CD4-positive, alpha-beta memory T cell (primary cell): ENCODE data around the gene TNNT1. TPM values are rescaled to one million over a fixed set of nuclear protein-coding genes. Genes with fewer than 3 reads are reported as not detected.

ENCODE experiments used
- CTCF ChIA-PET: fragments of 350-600 bp; sonication (Branson Sonifier 250); formaldehyde crosslinking; loops from one replicate; lab custom pipeline; 2021; ENCODE audit warnings: inconsistent platforms; ENCODE audit not compliant: partially characterized antibody; lab: Charles Lee
- POLR2A ChIA-PET: fragments of 350-600 bp; sonication (Branson Sonifier 250); formaldehyde crosslinking; loops from one replicate; lab custom pipeline; 2021; ENCODE audit not compliant: partially characterized antibody; lab: Charles Lee
- DNase-seq, 5 donors: peaks; one replicate each; pipeline versions ENCODE4 v3.0.0 to v3.0.0-alpha.2; 2020 to 2022; ENCODE audit warnings: mixed read lengths in 1 of 5
- H3K27ac ChIP-seq: one replicate; pipeline ENCODE4 v1.7.0; 2013; ENCODE audit warnings: low read depth, low read length
- H3K27me3 ChIP-seq: 2 replicates; pipeline ENCODE4 v1.7.0; 2013; ENCODE audit warnings: mild to moderate bottlenecking, low read length, moderate library complexity; ENCODE audit not compliant: insufficient read depth
- H3K36me3 ChIP-seq: 2 replicates; pipeline ENCODE4 v1.7.0; 2013; ENCODE audit warnings: mild to moderate bottlenecking, low read length, moderate library complexity; ENCODE audit not compliant: insufficient read depth
- H3K4me1 ChIP-seq: 2 replicates; pipeline ENCODE4 v1.7.0; 2013; ENCODE audit warnings: mild to moderate bottlenecking, low read length, moderate library complexity; ENCODE audit not compliant: insufficient read depth
- H3K4me3 ChIP-seq, 2 donors: one replicate each; pipeline ENCODE4 v1.7.0; 2013; ENCODE audit warnings: low read length in 2 of 2, mild to moderate bottlenecking in 1 of 2
- H3K9me3 ChIP-seq, 2 donors: one replicate each; pipeline ENCODE4 v1.7.0; 2013; ENCODE audit warnings: low read length in 2 of 2, control low read depth in 1 of 2; ENCODE audit not compliant: control insufficient read depth in 1 of 2
- H3K27ac Mint-ChIP-seq, 7 donors: one replicate each; pipeline ENCODE4 v1.8.0; 2020 to 2021; ENCODE audit warnings: mixed read lengths in 7 of 7, mild to moderate bottlenecking in 6 of 7, inconsistent platforms in 3 of 7, moderate library complexity in 3 of 7
- H3K27me3 Mint-ChIP-seq, 2 donors: one replicate each; pipeline ENCODE4 v1.8.0; 2020 to 2021; ENCODE audit warnings: mixed read lengths in 2 of 2
- H3K36me3 Mint-ChIP-seq, 2 donors: one replicate each; pipeline ENCODE4 v1.8.0; 2020 to 2021; ENCODE audit warnings: mixed read lengths in 2 of 2, inconsistent platforms in 1 of 2, mild to moderate bottlenecking in 1 of 2
- H3K4me1 Mint-ChIP-seq, 4 donors: one replicate each; pipeline ENCODE4 v1.8.0; 2020 to 2021; ENCODE audit warnings: mixed read lengths in 4 of 4, mild to moderate bottlenecking in 1 of 4
- H3K4me3 Mint-ChIP-seq, 8 donors: one replicate each; pipeline ENCODE4 v1.8.0; 2020 to 2021; ENCODE audit warnings: mixed read lengths in 8 of 8, mild to moderate bottlenecking in 7 of 8, moderate library complexity in 6 of 8, inconsistent platforms in 3 of 8
- H3K9me3 Mint-ChIP-seq, 8 donors: one replicate each; pipeline ENCODE4 v1.8.0; 2020 to 2021; ENCODE audit warnings: mixed read lengths in 8 of 8, mild to moderate bottlenecking in 5 of 8, inconsistent platforms in 3 of 8, moderate library complexity in 1 of 8
- intact Hi-C: fragments of 100-400 bp; cut with micrococcal nuclease; formaldehyde crosslinking; loops from one replicate; pipeline ENCODE4 v1.15.1; 2023
- polyA plus RNA-seq, 2 donors: library from polyadenylated mRNA; unstranded; fragments of 300-500 nt; fragmentation: Illumina TruSeq; gene quantifications; one replicate each; pipeline ENCODE4 v1.2.3, GENCODE V29; 2021
- total RNA-seq, 2 experiments: library from RNA; stranded (reverse); gene quantifications; one replicate each; pipeline ENCODE4 v1.2.3, GENCODE V29; 2021

The TNNT1 gene
- total and polyA plus RNA-seq, 4 experiments from 2014 or later: not detected

DNA sequence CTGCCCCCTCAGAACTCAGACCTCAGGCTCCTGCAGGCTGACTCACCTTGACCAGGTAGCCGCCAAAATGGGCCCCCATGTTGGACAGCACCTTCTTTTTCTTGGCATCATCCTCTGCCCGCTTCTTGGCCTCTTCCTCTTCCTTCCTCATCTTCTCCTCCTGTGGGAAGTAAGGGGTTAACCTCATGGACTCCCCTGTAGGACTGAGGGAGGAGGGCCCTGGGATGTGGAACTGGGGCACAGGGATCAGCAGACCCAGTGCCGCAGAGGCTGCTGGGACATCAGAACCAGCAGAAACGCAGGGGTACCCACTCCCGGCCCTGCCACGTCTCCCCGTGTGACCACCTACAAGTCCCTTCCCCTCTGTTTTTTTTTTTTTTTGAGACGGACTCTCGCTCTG lies 11.1 kb downstream of the TNNT1 start:
- ChIA-PET CTCF (no interaction called here), POLR2A (no interaction called here)
- peaks cover 17 to 18% of the 10 kb centered on the region in 2 donors for H3K27me3 Mint-ChIP-seq
- intact Hi-C loops: no loop called here
- no peaks in the 10 kb centered on the region for H3K9me3 ChIP-seq
- H3K4me1 ChIP-seq: no peaks in the 10 kb centered on the region
- no peak overlapping the region for H3K27ac ChIP-seq
- peaks cover 0 to 4% (median 2%) of the 10 kb centered on the region in 4 donors for H3K4me1 Mint-ChIP-seq
- DNase-seq: no peak
- H3K9me3 Mint-ChIP-seq: no peaks in the 10 kb centered on the region
- H3K36me3 ChIP-seq: no peaks in the 10 kb centered on the region
- H3K27ac Mint-ChIP-seq: no peak overlapping the region
- H3K4me3 ChIP-seq: no peak overlapping the region
- no peaks in the 10 kb centered on the region for H3K36me3 Mint-ChIP-seq
- H3K4me3 Mint-ChIP-seq: no peak overlapping the region
- peaks cover 4% of the 10 kb centered on the region for H3K27me3 ChIP-seq

DNA sequence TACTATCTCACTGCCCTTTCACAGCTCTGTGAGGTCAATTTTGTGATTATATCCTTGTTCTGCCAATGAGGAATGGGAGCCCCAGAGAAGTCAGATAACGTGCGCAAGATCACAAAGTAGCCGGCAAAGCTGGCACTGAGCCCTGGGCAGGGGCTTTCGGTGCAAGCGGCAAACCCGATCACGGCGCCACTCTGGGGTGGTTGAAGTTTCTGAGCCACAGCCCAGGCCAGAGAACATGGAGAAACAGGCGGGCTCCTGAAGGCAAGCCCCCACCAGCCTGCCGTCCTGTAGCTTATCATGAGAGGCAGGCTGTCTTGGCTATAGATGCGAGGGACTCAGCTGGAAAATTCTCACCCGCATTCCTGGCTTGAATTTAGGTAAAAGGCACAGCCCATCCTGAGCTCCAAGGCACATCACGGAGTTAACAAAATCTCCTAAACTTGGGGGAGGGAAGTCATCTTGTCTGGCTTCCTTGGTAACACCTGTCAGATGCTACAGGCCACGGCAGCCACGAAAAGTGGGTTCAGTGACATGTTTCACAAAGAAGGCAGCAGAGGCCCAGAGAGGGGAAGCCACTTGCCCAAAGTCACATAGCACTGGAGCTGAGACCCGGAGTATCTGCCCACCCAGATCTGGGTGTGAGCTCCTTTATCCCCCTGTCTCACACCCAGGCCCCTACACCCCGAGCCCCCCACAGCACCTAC lies 12.5 kb downstream of the TNNT1 start:
- Mint-ChIP-seq H3K27me3 (peaks cover 22 to 26% of the 10 kb centered on the region in 2 donors), H3K4me1 (peaks cover 0 to 4% (median 2%) of the 10 kb centered on the region in 4 donors)
- CTCF ChIA-PET: interaction anchor here (1.3 kb wide), 1 partner anchor 282 kb away, joined by 3 read pairs; no protein-coding TSS in a partner anchor

DNA sequence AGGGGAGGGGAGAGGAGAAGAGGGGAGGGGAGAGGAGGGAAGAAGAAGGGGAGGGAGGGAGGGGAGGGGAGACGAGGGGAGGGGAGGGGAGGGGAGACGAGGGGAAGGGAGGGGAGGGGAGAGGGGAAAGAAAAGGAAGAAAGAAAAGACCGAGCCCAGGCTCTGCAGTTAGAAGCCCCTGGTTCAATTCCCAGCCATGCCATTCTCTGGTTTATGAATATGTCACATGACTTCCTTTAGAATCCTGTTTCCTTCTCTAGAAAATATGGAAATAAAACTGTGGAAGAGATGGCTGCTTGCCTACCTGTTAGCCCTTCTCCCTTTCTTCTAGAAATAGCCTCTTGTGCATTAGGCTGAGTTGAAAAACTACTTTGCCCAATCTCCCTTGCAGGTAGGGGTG lies 14.3 kb downstream of the TNNT1 start:
- Histone ChIP-seq H3K27ac (no peak overlapping the region), H3K4me3 (no peak overlapping the region), H3K9me3 (no peaks in the 10 kb centered on the region), H3K27me3 (peaks cover 13% of the 10 kb centered on the region), H3K4me1 (no peaks in the 10 kb centered on the region), H3K36me3 (no peaks in the 10 kb centered on the region)
- no peak overlapping the region for H3K4me3 Mint-ChIP-seq
- H3K36me3 Mint-ChIP-seq: no peaks in the 10 kb centered on the region
- peaks cover 0 to 1% (median 0%) of the 10 kb centered on the region in 8 donors for H3K9me3 Mint-ChIP-seq
- ChIA-PET CTCF (no interaction called here), POLR2A (no interaction called here)
- intact Hi-C loops: no loop called here
- H3K27ac Mint-ChIP-seq: no peak overlapping the region
- DNase-seq: no peak
- H3K4me1 Mint-ChIP-seq: no peaks in the 10 kb centered on the region
- peaks cover 28 to 31% of the 10 kb centered on the region in 2 donors for H3K27me3 Mint-ChIP-seq

More for the DNA sequence above, 12.5 kb downstream of the TNNT1 start:
- H3K27ac ChIP-seq: no peak overlapping the region
- no peak overlapping the region for H3K27ac Mint-ChIP-seq
- no peaks in the 10 kb centered on the region for H3K36me3 ChIP-seq
- no peak overlapping the region for H3K4me3 ChIP-seq
- H3K9me3 Mint-ChIP-seq: no peaks in the 10 kb centered on the region
- no peak overlapping the region for H3K4me3 Mint-ChIP-seq
- intact Hi-C loops: no loop called here
- H3K27me3 ChIP-seq: peaks cover 6% of the 10 kb centered on the region
- POLR2A ChIA-PET: no interaction called here
- H3K9me3 ChIP-seq: no peaks in the 10 kb centered on the region
- no peaks in the 10 kb centered on the region for H3K4me1 ChIP-seq
- no peak for DNase-seq
- H3K36me3 Mint-ChIP-seq: no peaks in the 10 kb centered on the region

DNA sequence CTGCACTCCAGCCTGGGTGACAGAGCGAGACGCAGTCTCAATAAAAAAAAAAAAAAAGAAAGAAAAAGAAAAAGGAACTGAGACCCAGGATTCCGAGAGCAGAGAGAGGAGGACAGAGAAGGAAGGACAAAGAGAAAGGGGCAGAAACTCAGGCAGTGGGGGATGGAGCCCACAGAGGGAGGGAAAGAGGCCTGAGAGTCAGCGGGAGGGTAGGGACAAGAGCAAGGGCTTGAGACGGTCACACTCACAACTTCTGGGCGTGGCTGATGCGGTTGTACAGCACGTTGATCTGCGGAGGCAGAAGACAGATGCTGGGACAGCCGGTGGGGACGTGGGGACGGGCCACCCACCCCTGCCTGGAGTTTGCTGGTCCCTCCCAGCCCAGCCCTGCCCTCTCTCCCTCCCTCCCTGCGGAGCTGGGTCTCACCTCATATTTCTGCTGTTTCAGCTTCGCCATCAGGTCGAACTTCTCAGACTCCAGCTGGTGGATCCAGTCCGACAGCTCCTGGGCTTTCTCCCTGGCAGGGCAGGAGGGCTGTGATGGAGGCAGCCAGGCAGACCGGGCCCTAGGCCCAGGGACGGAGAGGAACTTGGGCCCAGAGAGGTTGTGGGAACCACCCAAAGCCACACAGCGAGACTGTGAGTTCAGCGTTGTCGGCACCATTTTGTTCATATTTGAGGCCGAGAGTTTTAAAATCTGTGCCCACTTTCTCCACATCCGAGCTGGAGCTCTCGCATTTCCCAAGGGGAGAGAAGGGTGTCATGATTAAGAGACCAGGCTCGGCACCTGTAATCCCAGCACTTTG lies 15.2 kb downstream of the TNNT1 start:
- no peak overlapping the region for H3K4me3 Mint-ChIP-seq
- no peaks in the 10 kb centered on the region for H3K36me3 Mint-ChIP-seq
- no peak for DNase-seq
- intact Hi-C loops: no loop called here
- Histone ChIP-seq H3K9me3 (no peaks in the 10 kb centered on the region), H3K27me3 (peaks cover 13% of the 10 kb centered on the region), H3K4me3 (no peak overlapping the region), H3K27ac (no peak overlapping the region), H3K36me3 (no peaks in the 10 kb centered on the region), H3K4me1 (no peaks in the 10 kb centered on the region)
- peaks cover 28 to 38% of the 10 kb centered on the region in 2 donors for H3K27me3 Mint-ChIP-seq
- H3K27ac Mint-ChIP-seq: no peak overlapping the region
- POLR2A ChIA-PET: no interaction called here
- H3K9me3 Mint-ChIP-seq: peaks cover 0 to 1% (median 0%) of the 10 kb centered on the region in 8 donors
- CTCF ChIA-PET: interaction anchor here (0.7 kb wide), 1 partner anchor 451 kb away, joined by 3 read pairs; no protein-coding TSS in a partner anchor
- no peaks in the 10 kb centered on the region for H3K4me1 Mint-ChIP-seq

DNA sequence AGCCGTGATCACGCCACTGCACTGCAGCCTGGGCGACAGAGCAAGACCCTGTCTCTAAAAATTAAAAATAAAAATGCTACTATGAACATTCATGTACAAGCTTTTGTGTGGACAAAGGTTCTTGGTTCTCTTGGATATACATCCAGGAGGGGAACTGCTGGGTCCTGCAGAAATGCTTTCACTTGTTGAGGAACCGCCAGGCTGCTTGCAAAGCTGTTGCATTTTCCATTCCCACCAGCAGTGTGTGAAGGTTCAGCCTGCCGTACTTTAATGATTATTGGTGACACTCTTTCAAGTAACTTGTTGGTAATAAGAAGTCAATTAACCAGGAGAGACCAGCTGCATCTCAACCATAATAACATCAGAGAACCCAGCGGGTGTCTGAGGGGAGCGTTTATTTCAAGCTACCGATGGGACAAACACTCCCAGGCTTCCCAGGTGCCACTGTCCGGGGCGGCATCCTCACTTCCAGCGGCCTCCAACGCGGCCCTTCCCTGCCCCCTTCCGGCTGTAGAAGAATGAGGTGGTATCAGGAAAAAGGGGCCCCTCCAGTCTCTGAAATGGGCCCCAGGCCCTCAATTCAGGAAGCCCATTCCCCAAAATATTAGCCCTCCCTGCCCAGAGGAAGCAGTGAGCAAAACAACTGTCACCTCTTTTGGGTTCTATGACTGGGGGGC lies 16.4 kb downstream of the TNNT1 start:
- Mint-ChIP-seq H3K27ac (no peak overlapping the region), H3K27me3 (peaks cover 32 to 46% of the 10 kb centered on the region in 2 donors), H3K4me1 (no peaks in the 10 kb centered on the region), H3K4me3 (no peak overlapping the region), H3K36me3 (no peaks in the 10 kb centered on the region), H3K9me3 (peaks cover 0 to 1% (median 0%) of the 10 kb centered on the region in 8 donors)
- Histone ChIP-seq H3K27me3 (peaks cover 13% of the 10 kb centered on the region), H3K9me3 (no peaks in the 10 kb centered on the region), H3K36me3 (no peaks in the 10 kb centered on the region), H3K4me1 (no peaks in the 10 kb centered on the region), H3K4me3 (no peak overlapping the region), H3K27ac (no peak overlapping the region)
- DNase-seq: no peak
- POLR2A ChIA-PET: no interaction called here
- intact Hi-C loops: no loop called here
- CTCF ChIA-PET: interaction anchor here (0.7 kb wide), 1 partner anchor 452 kb away, joined by 3 read pairs; no protein-coding TSS in a partner anchor

DNA sequence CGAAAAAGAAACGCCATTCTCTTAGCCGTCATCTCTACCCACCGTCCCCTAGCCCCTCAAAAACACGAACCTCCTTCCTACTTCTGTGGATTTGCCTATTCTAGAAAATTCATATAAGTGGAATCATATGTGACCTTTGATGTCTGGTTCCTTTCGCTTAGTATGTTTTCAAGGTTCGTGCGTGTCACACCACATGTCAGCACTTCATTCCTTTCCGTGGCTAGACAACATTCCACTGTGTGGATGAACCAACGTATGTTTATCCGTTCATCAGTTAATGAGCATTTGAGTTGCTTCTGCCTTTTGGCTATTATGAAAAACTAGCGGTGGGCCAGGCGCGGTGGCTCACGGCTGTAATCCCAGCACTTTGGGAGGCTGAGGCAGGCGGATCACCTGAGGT lies 17.6 kb downstream of the TNNT1 start:
- Mint-ChIP-seq H3K27me3 (peaks cover 38 to 54% of the 10 kb centered on the region in 2 donors), H3K9me3 (peaks cover 0 to 1% (median 0%) of the 10 kb centered on the region in 8 donors), H3K27ac (peak overlapping the region in 1 of 7 donors; percentile 66), H3K36me3 (no peaks in the 10 kb centered on the region), H3K4me1 (no peaks in the 10 kb centered on the region), H3K4me3 (no peak overlapping the region)
- H3K36me3 ChIP-seq: no peaks in the 10 kb centered on the region
- no peaks in the 10 kb centered on the region for H3K4me1 ChIP-seq
- no peak overlapping the region for H3K4me3 ChIP-seq
- no peaks in the 10 kb centered on the region for H3K9me3 ChIP-seq
- POLR2A ChIA-PET: no interaction called here
- H3K27me3 ChIP-seq: peaks cover 13% of the 10 kb centered on the region
- CTCF ChIA-PET: no interaction called here
- H3K27ac ChIP-seq: no peak overlapping the region
- no peak for DNase-seq
- intact Hi-C loops: no loop called here
